GM21515 (cell line): ENCODE data around the gene GARNL3.

Experiments
- ATAC-seq: cut with Tn5 transposase; IDR thresholded peaks from one replicate; pipeline ENCODE4 v1.9.1; 2021; ENCODE audit not compliant: unreplicated experiment

The GARNL3 gene

GRCh38 chr9:127305838-127306226 lies 41.3 kb downstream of the GARNL3 start:
- ATAC-seq, result no peak

- ATAC-seq, result no peak
These were observed 43.2 kb downstream of the GARNL3 start for GRCh38 chr9:127307802-127308201.

DNA sequence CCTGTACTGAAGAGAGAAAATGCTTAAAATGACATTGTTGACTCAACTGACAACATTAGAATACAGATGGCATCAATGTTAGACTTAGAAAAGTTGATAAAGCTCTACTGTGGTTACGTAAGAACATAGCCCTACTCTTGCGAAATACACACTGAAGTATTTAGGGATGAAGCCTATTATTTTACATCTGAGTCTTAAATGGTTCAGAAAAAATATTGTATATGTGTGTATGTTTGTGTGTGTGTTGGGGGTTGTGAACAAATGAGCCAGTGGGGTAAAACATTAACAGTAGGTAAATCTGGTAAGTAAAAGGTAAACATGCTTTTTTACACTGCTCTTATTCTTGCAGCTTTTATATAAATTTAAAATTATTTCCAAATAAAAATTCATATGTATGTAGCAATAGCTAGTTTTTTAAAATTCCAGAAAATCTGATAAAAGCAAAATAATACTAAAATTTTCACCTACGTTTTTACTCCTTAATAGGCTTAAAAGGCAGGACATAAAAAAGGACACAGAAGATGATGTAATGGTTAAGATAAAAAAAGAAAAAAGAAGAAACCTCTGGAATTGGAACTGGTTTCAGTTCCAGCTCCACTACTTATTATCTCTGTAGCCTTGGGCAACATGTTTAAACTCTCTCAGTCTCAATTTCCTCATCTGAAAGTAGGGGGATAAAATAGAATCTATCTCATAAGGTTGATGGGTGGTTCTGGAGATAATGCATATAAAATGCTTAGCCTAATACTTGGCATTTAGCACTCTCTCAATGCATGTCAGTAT lies 44.3 kb downstream of the GARNL3 start:
- ATAC-seq, result no peak

- no peak for ATAC-seq
These were observed 45.1 kb downstream of the GARNL3 start for GRCh38 chr9:127309715-127310114.

- no peak for ATAC-seq
These were observed 46.7 kb downstream of the GARNL3 start for GRCh38 chr9:127311239-127311741.

DNA sequence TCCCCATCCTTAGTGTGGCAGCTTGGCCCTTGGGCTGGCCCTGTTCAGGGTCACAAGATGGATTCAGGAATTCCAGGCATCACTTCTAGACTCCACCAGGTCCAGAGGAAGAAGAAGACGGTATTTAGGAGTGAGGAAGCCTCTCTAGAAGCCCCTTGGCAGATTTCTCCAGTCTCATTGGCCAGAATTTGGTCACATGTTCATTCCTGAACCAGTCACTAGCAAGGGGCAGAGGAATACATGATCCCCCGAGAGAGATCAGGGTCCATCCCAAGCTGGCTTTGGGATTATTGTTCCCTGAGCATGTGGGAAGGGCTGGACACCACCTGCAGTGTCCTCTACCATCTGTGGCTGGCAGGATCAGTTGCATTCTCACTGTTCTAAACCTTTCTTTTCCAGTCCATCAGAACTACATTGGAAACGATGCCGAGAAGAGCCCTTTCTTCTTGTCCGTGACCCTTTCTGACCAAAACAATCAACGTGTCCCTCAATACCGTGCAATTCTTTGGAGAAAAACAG lies 48.5 kb downstream of the GARNL3 start:
- no peak for ATAC-seq

GRCh38 chr9:127314911-127315310 lies 50.3 kb downstream of the GARNL3 start:
- ATAC-seq, result no peak

- ATAC-seq, result no peak
These were observed 52.2 kb downstream of the GARNL3 start for GRCh38 chr9:127316586-127317323.

GRCh38 chr9:127318651-127319167 lies 54.1 kb downstream of the GARNL3 start:
- ATAC-seq, result no peak

DNA sequence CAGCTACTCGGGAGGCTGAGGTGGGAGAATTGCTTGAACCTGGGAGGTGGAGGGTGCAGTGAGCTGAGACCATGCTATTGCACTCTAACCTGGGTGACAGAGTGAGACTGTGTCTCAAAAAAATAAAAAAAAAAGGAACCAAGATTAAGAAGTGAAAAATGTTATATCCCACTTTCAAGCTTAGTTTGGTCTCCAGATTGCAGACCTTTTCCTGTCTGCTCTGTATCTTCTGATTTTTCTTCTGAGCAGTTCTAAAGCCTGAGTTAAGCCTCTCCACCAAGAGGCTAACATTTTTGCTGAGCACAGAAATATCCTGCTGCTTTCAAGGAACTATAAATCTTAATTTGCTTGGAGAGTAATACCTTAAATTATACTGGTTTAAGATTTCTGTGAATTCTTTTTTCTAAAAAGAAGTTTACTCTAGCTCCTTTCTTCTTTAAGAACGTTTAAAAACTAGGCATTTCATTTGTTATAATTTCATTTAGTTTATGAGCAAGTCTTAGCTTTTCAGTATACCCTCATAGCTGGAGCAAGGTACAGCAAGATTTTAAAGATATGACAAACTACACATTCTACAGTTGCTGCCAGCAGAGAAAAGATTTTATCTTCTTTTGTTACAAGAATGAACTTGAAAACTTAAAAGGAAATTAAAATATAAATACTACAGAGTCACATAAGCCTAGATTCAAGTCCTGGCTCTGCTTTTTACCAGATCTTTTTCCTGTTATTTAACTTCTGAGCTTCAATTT lies 55.0 kb downstream of the GARNL3 start:
- no peak for ATAC-seq

DNA sequence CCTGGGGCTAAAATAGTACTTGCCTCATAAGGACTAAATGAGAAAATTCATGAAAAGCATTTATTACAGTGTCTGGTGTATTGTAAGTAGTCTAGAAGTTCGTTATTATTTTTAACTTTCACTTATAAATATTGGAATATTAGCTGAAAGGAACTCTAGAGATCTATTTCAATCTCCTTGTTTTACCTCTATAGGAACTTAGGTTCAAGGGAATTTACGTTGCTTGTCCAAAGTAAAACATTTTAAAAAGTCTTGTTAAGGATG lies 55.5 kb downstream of the GARNL3 start:
- ATAC-seq, result no peak

- ATAC-seq, result no peak
These were observed 58.8 kb downstream of the GARNL3 start for GRCh38 chr9:127323393-127323792.

DNA sequence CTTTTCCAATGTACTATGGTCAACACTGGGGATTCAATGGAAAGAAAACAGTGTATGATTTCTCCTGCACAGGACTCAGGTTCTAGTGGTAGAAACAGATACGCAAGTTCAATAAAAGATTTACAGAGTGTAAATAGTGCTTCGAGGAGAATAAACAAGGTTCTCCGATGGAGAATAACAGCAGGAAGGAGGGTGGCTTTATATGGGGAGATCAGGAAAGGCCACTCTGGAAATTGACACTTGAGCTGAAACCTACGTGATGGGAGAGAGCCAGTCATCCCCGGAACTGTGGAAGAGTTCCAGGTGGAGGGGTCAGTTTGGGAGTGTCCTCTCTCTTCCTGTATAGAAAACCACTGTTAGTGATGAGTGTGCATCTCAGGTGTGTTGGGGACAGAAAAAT lies 65.9 kb downstream of the GARNL3 start:
- ATAC-seq, result no peak

DNA sequence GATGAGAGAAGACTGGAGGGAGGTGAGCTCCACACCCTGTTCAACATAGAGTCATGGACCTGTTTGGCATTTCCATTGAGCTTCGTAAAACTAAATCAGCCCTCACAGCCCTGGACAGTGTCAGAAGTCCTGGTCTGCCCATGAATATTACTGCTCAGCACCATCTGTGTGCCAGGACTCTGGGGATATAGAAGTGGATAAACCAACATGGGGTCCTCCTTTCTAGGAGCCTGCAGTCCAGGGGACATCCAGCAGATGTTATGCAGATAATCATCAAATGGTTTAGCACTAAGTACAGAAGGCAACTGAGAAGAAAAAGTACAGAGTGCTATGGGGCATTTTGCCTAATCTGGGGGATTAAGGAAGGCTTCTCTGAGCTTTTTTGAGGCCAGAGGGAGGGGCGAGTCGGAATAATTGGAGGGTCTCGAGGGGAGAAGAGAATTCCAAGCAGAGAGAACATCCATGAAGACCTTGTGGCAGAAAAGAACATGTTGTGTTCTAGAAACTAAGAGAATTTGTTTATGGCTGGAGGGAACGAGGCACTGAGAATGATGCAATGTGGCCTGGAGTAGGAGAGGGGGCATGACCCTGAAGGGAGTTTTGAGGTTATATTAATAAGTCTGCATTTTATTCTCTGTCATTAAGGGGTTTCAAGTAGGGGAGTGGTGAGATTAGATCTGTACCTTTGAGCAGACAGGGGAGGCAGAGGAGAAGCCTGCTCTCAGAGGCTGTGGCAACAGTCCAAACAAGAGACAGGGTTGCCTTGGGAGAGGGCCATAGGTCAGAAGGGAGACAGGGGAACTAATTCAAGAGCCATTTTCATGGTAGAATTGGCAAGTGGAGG lies 68.9 kb downstream of the GARNL3 start:
- no peak for ATAC-seq

DNA sequence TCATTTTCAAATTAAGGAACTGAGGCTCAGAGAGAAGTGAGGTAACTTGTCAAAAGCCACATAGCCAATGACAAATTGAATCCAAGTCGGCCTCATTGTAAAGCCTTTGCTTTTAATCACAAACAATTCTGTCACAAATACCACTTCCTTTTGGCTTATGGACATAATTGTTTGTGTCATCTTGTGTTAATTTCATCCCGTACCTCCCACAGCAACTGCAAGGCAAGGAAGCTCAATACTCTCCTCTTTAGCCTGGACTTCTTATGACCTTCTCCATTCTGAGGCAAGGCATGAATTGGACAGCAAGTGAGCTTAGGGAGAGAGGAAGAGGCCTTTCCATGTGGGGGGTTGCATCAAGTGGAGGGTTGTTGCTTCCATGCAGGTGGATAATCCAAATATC lies 70.2 kb downstream of the GARNL3 start:
- ATAC-seq, result no peak

DNA sequence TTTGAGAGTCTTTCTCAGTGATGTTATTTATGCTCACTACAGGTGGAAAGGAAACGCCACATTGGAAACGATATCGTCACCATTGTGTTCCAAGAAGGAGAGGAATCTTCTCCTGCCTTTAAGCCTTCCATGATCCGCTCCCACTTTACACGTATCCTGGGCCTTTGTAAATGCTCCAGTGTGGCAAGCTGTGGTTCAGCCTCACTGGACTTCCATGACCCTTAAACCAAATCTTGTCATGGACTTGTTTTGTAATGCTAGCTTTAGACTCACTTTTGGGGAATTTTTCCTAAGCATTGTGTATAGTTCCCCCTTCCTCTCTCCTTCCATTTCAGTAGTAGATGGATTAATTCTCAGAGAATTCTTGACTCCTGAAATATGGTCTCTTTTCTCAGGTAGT lies 71.5 kb downstream of the GARNL3 start:
- no peak for ATAC-seq

GRCh38 chr9:127336506-127337352 lies 72.2 kb downstream of the GARNL3 start:
- no peak for ATAC-seq

DNA sequence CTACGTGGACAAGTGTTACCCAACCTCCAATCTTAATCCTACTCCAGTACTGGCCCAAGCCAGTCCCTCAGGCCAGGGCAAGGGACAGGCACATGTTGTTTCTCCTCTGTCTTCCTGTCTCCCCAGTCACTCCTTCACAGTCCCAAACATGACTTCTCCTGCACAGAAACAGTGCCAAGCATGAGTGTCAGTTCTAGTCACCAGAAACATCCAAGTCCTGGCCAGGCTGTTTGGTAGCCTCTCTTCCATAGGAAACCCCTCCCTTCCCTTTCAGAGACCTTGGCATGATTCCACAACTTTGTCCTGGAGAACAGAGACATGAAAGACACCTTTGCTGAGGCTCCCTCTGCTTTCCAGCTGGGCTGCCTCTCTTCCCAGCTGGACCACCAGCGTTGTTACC lies 76.1 kb downstream of the GARNL3 start:
- ATAC-seq, result no peak

- ATAC-seq, result no peak
These were observed 76.6 kb downstream of the GARNL3 start for GRCh38 chr9:127341152-127341551.
